Adrenal gland (tissue), 12 donors: ENCODE data around the gene ANKRD53. TPM values are rescaled to one million over a fixed set of nuclear protein-coding genes. Genes with fewer than 3 reads are reported as not detected.
A peak's percentile ranks its signal among the peaks of the same experiment; 100 is the strongest.

Experiments used
- DNase-seq, 7 donors: peaks; one replicate each; pipeline ENCODE4 v3.0.0-alpha.2; 2019 to 2020
- H3K27ac ChIP-seq, 5 donors: fragments of 200-600 bp; sonication (generic) in 4 of 5; 1 replicate in 3 of 5; 2 replicates in 2 of 5; pipeline versions ENCODE4 v1.5.1 to v1.8.0; 2016 to 2020; ENCODE audit warnings: mild to moderate bottlenecking in 1 of 5
- H3K27me3 ChIP-seq: fragments of 200-600 bp; 2 replicates; pipeline ENCODE4 v1.8.0; 2021
- H3K36me3 ChIP-seq, 2 donors: fragments of 200-600 bp; replicated peaks in 1 of 2; 1 replicate in 1 of 2; 2 replicates in 1 of 2; pipeline versions ENCODE4 v1.5.1 to v1.8.0; 2018 to 2022
- H3K4me1 ChIP-seq, 2 donors: fragments of 200-600 bp; replicated peaks in 1 of 2; 1 replicate in 1 of 2; 2 replicates in 1 of 2; pipeline versions ENCODE4 v1.5.1 to v1.8.0; 2018 to 2021
- H3K4me3 ChIP-seq, 4 donors: fragments of 200-600 bp; sonication (generic) in 3 of 4; one replicate each; pipeline ENCODE4 v1.5.1; 2016 to 2018
- H3K9me3 ChIP-seq, 3 donors: fragments of 200-600 bp; sonication (generic) in 1 of 3; replicated peaks in 1 of 3; 1 replicate in 2 of 3; 2 replicates in 1 of 3; pipeline versions ENCODE4 v1.5.1 to v1.8.0; 2016 to 2021
- POLR2A ChIP-seq, 2 donors: fragments of 450-650 bp; IDR thresholded peaks; one replicate each; pipeline ENCODE4 v1.6.1; 2017; ENCODE audit warnings: antibody characterized with exemption in 2 of 2, mild to moderate bottlenecking in 2 of 2, moderate library complexity in 1 of 2
- WGBS, 4 donors: extraction: QIAGEN DNeasy Blood & Tissue Kit in 2 of 4; methylation state at CpG; one replicate each; pipeline versions ENCODE4 v1.1.5 to v1.1.7; 2013 to 2017; 5-methylcytosine and 5-hydroxymethylcytosine counted together
- intact Hi-C, 2 donors: fragments of 100-400 bp; cut with DNase I; formaldehyde crosslinking; loops; one replicate each; pipeline versions ENCODE4 v1.14.1 to v1.15.0; 2022 to 2023
- polyA plus RNA-seq, 3 donors: library from polyadenylated mRNA; stranded (reverse); fragments of 200-250 nt in 2 of 3; fragments of 350-450 nt in 1 of 3; fragmentation: Illumina TruSeq in 1 of 3; extraction: RNeasy Lipid Tissue Mini Kit (QIAGEN cat#74804) in 1 of 3; gene quantifications; one replicate each; pipeline ENCODE4 v1.2.3, GENCODE V29; 2013 to 2014
- total RNA-seq, 9 donors: library from RNA; depleted of rRNA in 4 of 9; stranded (reverse); fragments of >200 nt in 4 of 9; fragments of 120-200 nt in 1 of 9; fragmentation: NEBNext Ultra II Directional in 1 of 9; extraction: Animal tissue kit (Norgen Biotek cat#: 25700) in 1 of 9; gene quantifications; one replicate each; pipeline versions ENCODE4 v1.1.0 to v1.2.4, GENCODE V29; 2013 to 2023
- TF ChIP-seq, protein P1 (sequence below), 6 experiments: fragments of 450-650 bp in 4 of 6; fragments of 200-600 bp in 2 of 6; sonication (generic) in 1 of 6; IDR thresholded peaks; 1 replicate in 5 of 6; 2 replicates in 1 of 6; pipeline versions ENCODE4 v1.5.1 to v1.8.0; 2016 to 2021; ENCODE audit warnings: antibody characterized with exemption in 6 of 6, mild to moderate bottlenecking in 2 of 6, moderate library complexity in 1 of 6
- donor health status: healthy with polysubstance abuse.
- donor health status: Bipolar disorder and iron deficiency.
- donor health status: DM: yes; HTN: yes; CAD: no.
- donor health status: DM: no; HTN: no; CAD: no.
- donor health status: DM: no; HTN: no; CAD: no.
- donor health status: DM: yes; HTN: yes; CAD: no.

Gene ANKRD53
- total and polyA plus RNA-seq, 12 donors = 0.61 to 5.1 (median 2.1) TPM; not detected in 1

DNA sequence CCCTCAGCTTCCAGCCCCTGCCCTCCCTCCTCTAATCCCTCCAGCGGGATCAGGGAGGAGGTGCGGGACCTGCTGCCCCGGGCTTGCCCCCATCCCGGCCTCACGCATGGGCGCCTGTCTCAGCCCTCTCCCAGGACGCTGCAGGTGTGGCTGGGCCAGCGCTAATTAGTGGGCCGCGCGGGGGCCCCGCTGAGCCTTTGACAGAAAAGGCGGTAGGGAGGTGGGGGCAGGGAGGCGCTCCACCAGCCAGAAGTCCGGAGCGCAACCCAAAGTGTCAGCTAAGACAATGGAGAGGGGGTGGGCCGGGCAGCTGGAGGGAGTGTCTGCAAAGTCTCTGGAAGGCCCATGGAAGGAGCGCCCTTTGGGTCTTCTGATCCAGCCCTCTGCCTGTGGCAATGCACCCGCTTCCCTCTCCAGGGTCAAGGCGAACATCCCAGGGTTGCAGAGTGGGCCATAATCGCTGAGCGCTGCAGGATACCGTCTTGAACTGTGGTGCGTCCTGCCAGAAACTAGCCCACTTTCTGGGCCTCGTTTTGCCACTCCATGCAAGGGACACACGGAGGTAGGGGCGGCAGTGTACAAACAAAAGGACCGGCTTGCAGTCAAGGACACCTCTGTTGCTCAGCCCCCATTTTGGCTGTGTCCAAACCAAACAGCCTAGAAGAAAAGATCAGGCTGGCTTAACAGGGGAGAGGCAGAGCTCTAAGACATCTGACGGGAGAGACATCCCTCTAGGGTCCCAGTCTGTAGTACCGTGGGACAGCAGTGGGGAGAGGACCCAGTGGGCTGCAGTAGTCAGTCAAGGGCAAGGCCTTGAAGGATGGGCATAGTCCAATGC lies 39.2 kb upstream of the ANKRD53 start:
- TF ChIP-seq, protein P1, sequence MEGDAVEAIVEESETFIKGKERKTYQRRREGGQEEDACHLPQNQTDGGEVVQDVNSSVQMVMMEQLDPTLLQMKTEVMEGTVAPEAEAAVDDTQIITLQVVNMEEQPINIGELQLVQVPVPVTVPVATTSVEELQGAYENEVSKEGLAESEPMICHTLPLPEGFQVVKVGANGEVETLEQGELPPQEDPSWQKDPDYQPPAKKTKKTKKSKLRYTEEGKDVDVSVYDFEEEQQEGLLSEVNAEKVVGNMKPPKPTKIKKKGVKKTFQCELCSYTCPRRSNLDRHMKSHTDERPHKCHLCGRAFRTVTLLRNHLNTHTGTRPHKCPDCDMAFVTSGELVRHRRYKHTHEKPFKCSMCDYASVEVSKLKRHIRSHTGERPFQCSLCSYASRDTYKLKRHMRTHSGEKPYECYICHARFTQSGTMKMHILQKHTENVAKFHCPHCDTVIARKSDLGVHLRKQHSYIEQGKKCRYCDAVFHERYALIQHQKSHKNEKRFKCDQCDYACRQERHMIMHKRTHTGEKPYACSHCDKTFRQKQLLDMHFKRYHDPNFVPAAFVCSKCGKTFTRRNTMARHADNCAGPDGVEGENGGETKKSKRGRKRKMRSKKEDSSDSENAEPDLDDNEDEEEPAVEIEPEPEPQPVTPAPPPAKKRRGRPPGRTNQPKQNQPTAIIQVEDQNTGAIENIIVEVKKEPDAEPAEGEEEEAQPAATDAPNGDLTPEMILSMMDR (IDR thresholded peaks at IDR 0.05) = no peak
- no peak for TF ChIP-seq POLR2A (IDR thresholded peaks at IDR 0.05)
- Histone ChIP-seq H3K27me3 (no peaks in the 10 kb centered on the region), H3K4me1 (no peaks in the 10 kb centered on the region), H3K27ac (no peak overlapping the region), H3K9me3 (no peaks in the 10 kb centered on the region), H3K36me3 (no peaks in the 10 kb centered on the region), H3K4me3 (no peak overlapping the region)
- intact Hi-C loops = loop anchor here in 1 of 2 donors (10.0 kb wide), 1 partner anchor 154 kb away; no protein-coding TSS in a partner anchor
- peak in 1 of 7 donors; percentile 12 for DNase-seq
- WGBS, 4 donors = 46 to 67% (median 64%) methylated on average over 22 to 30 of the region's 30 CpGs

DNA sequence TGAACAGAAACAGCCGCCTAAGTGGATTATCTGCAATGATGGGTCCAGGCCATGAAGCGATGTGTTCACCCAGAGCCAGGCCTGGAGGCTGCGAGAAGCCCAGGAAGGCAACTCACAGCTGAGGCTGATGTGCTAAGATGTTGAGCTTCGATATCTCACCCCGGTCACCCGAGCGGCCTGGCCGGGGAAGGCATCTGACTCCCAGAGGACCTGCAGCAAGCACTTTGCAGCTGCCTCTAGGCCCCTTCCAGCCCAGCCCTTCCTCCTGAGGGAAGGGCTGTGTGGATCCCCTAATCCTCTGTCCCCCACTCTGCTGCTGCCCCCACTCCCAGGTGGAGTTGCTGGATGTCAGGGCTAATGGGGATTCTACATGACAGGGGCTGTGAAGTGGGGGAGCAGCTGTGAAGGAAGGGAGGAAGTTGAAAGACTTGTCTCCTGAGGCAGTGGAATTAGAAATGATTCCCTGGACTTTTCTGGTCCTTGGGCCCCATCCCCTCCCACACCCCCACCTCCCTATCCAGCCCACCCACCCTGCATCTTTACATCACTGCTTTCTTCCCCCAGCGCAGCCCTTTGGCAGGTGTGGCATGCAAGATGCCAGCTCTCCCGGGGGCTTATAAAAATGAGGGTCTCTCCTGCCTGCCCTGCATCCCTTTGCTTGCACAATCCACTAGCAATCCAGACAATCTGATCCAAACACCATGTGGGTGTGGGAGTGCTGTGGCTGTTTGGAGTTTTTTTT lies 38.4 kb upstream of the ANKRD53 start:
- Histone ChIP-seq H3K27me3 (no peaks in the 10 kb centered on the region), H3K4me3 (no peak overlapping the region), H3K9me3 (no peaks in the 10 kb centered on the region), H3K4me1 (no peaks in the 10 kb centered on the region), H3K27ac (no peak overlapping the region), H3K36me3 (no peaks in the 10 kb centered on the region)
- no peak for DNase-seq
- WGBS, 4 donors = 81 to 86% (median 83%) methylated on average over 8 to 10 of the region's 10 CpGs
- intact Hi-C loops = loop anchor here in 1 of 2 donors (5.0 to 10.0 kb wide), 2 partner anchors 78 to 155 kb away; no protein-coding TSS in a partner anchor
- no peak for TF ChIP-seq POLR2A (IDR thresholded peaks at IDR 0.05)
- TF ChIP-seq, protein P1 (IDR thresholded peaks at IDR 0.05) = no peak

DNA sequence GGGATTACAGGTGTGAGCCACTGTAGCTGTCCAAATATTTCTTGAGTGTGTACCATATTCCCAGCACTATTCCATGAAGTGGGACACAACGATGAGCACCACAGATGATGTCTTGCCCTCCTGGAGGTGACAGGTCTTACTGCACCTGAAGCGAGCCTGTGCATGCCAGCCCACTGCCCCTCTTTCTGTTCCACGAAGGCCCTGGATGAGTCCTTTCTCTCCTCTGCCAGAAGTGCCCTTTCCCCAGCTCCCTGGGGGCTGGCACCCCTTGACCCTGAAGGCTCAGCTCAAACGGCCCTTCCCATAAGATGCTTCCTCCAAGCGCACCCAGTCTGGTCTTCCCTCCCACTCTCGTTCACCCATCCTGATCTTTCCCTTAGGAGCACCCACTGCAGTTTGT lies 37.2 kb upstream of the ANKRD53 start:
- 74 to 82% (median 78%) methylated on average over 6 of the region's 6 CpGs for WGBS, 4 donors
- TF ChIP-seq, protein P1 (IDR thresholded peaks at IDR 0.05) = no peak
- no peak for TF ChIP-seq POLR2A (IDR thresholded peaks at IDR 0.05)
- intact Hi-C loops = loop anchor here in 1 of 2 donors (5.0 kb wide), 1 partner anchor 79 kb away; no protein-coding TSS in a partner anchor
- Histone ChIP-seq H3K27me3 (no peaks in the 10 kb centered on the region), H3K9me3 (no peaks in the 10 kb centered on the region), H3K27ac (no peak overlapping the region), H3K4me1 (no peaks in the 10 kb centered on the region), H3K4me3 (no peak overlapping the region), H3K36me3 (no peaks in the 10 kb centered on the region)
- no peak for DNase-seq

DNA sequence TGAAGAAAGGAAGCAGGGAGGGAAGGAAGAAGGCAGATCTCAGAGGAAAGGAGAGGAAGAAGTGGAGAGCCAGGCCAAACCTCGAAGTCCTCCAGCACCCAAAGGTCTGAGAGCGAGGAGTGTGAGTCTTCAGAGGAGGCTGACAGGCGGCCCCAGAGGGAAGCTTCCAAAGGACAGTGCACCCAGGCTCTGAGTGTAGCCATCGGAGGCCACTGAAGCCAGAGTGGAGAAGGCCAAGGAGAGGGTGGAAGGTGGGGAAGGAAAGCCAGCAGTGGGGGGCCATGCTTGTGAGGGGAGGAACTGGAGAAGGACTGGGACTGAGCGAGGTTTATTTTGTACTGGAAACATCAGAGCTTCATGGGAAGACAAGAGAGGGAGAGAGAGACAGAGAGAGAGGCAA lies 36.7 kb upstream of the ANKRD53 start:
- no peak for DNase-seq
- Histone ChIP-seq H3K9me3 (no peaks in the 10 kb centered on the region), H3K36me3 (no peaks in the 10 kb centered on the region), H3K4me1 (no peaks in the 10 kb centered on the region), H3K27me3 (no peaks in the 10 kb centered on the region), H3K4me3 (no peak overlapping the region), H3K27ac (no peak overlapping the region)
- intact Hi-C loops = loop anchor here in 1 of 2 donors (5.0 kb wide), 1 partner anchor 79 kb away; no protein-coding TSS in a partner anchor
- 74 to 93% (median 85%) methylated on average over 5 of the region's 5 CpGs for WGBS, 4 donors
- TF ChIP-seq, protein P1 (IDR thresholded peaks at IDR 0.05) = no peak
- TF ChIP-seq POLR2A (IDR thresholded peaks at IDR 0.05) = no peak
